GOT3 (cell line): ENCODE measurements around the gene PCDHB15.
"Not testable (repeated sequence)": the region's sequence is repeated elsewhere in the genome, so short reads cannot be mapped to it uniquely, and the experiment has no call there.

ENCODE experiments used
- DNase-seq: peaks from one replicate; lab custom pipeline; 2025; ENCODE audit warnings: mixed read lengths; lab: John Stamatoyannopoulos, UW

PCDHB15 gene

DNA sequence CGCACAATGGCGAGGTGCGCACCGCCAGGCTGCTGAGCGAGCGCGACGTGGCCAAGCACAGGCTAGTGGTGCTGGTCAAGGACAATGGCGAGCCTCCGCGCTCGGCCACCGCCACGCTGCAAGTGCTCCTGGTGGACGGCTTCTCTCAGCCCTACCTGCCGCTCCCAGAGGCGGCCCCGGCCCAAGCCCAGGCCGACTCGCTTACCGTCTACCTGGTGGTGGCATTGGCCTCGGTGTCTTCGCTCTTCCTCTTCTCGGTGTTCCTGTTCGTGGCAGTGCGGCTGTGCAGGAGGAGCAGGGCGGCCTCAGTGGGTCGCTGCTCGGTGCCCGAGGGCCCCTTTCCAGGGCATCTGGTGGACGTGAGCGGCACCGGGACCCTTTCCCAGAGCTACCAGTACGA, 2.2 kb downstream of the PCDHB15 start:
- not testable (repeated sequence) for DNase-seq

- DNase-seq = no peak
Measured at GRCh38 chr5:141250576-141250975, 5.4 kb downstream of the PCDHB15 start.

- DNase-seq = no peak
Measured at GRCh38 chr5:141258464-141258863, 13.3 kb downstream of the PCDHB15 start.

DNA sequence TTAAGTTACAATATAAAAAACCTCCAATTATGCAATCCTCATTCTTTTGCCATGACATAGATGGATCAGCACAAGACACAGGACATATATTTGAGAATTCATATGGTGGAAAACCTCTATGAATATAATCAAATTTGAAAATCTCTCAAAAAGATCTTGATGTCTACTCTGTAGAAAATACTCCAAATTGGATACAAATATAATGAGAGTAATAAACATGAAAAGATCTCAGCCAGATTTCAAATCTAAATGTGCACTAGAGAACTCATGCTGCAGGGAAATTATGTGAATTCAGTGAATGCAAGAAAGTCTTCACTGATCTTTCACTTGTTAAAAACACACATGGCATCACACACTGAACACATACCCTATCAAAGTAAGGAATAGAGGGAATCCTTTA, 13.8 kb downstream of the PCDHB15 start:
- no peak for DNase-seq

GRCh38 chr5:141260458-141261237, 15.5 kb downstream of the PCDHB15 start:
- DNase-seq = no peak

- DNase-seq = no peak
Measured at GRCh38 chr5:141261238-141261546, 16.0 kb downstream of the PCDHB15 start.

DNA sequence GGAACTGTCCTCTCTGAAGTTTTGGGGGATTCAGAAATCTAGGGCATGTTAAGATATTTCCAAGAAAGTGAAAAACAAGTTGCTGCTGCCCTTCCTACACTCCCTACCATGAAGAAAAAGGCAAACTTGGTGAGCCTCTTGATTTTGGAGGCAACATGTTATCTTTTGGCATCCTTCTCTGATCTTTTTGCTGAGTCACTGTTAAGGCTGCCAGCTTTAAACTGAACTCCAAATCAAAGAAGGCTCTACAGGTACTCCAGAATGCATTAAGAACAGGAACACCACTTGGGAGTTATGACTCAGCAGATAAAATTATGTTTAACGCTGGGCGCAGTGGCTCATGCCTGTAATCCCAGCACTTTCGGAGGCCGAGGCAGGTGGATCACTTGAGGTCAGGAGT, 24.0 kb downstream of the PCDHB15 start:
- DNase-seq = no peak

DNA sequence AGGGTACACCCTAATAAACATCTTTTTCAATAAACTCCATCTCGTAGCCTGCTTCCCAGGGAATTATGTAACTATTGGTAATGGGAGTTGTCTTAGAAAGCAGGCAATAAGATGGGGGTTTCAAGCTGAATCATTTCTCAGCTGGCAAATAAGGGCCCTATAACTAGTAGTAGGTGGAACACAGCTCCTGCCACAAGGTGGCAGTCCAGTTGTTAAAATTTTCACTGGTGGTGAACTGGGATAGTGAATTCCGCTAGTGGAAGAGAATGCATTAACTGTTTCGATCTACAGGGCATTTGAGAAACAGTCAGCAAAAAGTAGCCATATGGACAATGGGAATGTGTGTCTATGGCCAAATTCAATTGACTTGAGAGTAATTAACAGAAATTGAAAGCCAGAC, 27.7 kb downstream of the PCDHB15 start:
- DNase-seq = no peak

GRCh38 chr5:141298376-141298775, 53.2 kb downstream of the PCDHB15 start:
- DNase-seq = no peak
